HCT116 (cell line): ENCODE data around the gene TBXAS1. TPM values are rescaled to one million over a fixed set of nuclear protein-coding genes. Genes with fewer than 3 reads are reported as not detected.

Experiments used
- ATAC-seq: fragments of 200-7000 bp; cut with Tn5 transposase; 2 replicates; pipeline ENCODE4 v1.9.1; 2020; ENCODE audit warnings: mild to moderate bottlenecking, moderate library complexity
- BruUV-seq: library from RNA; stranded (reverse); fragments of 400-500 nt; replicated peaks from 2 replicates; lab custom pipeline; 2021; lab: Mats Ljungman, UMichigan
- CTCF ChIA-PET: fragments of 300-600 bp; sonication (Branson Sonifier 250); formaldehyde crosslinking; loops from one replicate; lab custom pipeline; 2021; ENCODE audit warnings: antibody characterized with exemption; lab: Charles Lee
- POLR2A ChIA-PET: fragments of 300-600, 350-600 bp; sonication (Branson Sonifier 250); formaldehyde crosslinking; loops from one replicate; lab custom pipeline; 2021; ENCODE audit warnings: antibody characterized with exemption; lab: Charles Lee
- RAD21 ChIA-PET, 2 experiments: fragments of 300-600 bp; sonication (Branson Sonifier 250); formaldehyde crosslinking; loops; one replicate each; lab custom pipeline; 2023; ENCODE audit warnings: low total read pairs in 2 of 2; ENCODE audit not compliant: uncharacterized antibody in 2 of 2, unreplicated experiment in 2 of 2, low non-redundant PET in 1 of 2; lab: Charles Lee
- DNase-seq: peaks from one replicate; pipeline ENCODE4 v3.0.0-alpha.2; 2010; ENCODE audit warnings: low read depth, low spot score
- H2AFZ ChIP-seq: fragments of 200-600 bp; shearing (Covaris generic), sonication (generic); 2 replicates; pipeline ENCODE4 v1.6.1; 2017; ENCODE audit warnings: low read depth, mixed run types, mixed read lengths, antibody characterized with exemption, low read length; ENCODE audit not compliant: poor library complexity, severe bottlenecking
- H3K27ac ChIP-seq: 2 replicates; pipeline ENCODE4 v1.5.1; 2012; ENCODE audit warnings: low read depth, low read length
- H3K27me3 ChIP-seq: fragments of 200-600 bp; sonication (generic); 2 replicates; pipeline ENCODE4 v1.6.1; 2016; ENCODE audit warnings: mixed run types, low read length, mixed read lengths; ENCODE audit not compliant: insufficient read depth
- H3K36me3 ChIP-seq, 2 experiments: fragments of 200-500 bp in 1 of 2; fragments of 200-600 bp in 1 of 2; sonication (Bioruptor generic) in 1 of 2; sonication (generic) in 1 of 2; 2 replicates each; pipeline versions ENCODE4 v1.5.1 to v1.6.1; 2014 to 2016; ENCODE audit warnings: low read length in 2 of 2, inconsistent platforms in 1 of 2, mixed read lengths in 1 of 2, mixed run types in 1 of 2; ENCODE audit not compliant: insufficient read depth in 2 of 2, control insufficient read depth in 1 of 2
- H3K4me1 ChIP-seq, 2 experiments: fragments of 200-600 bp in 1 of 2; sonication (generic) in 1 of 2; 2 replicates each; pipeline versions ENCODE4 v1.5.1 to v1.6.1; 2012 to 2017; ENCODE audit warnings: low read length in 2 of 2, inconsistent platforms in 1 of 2, mild to moderate bottlenecking in 1 of 2, mixed read lengths in 1 of 2, mixed run types in 1 of 2, moderate library complexity in 1 of 2; ENCODE audit not compliant: insufficient read depth in 2 of 2, control insufficient read depth in 1 of 2
- H3K4me2 ChIP-seq: fragments of 200-600 bp; sonication (generic); 2 replicates; pipeline ENCODE4 v1.6.1; 2017; ENCODE audit warnings: mixed run types, low read length, mixed read lengths
- H3K4me3 ChIP-seq, 2 experiments: fragments of 200-600 bp in 1 of 2; sonication (generic) in 1 of 2; replicated peaks in 1 of 2; 2 replicates each; pipeline ENCODE4 v1.5.1; 2011 to 2016; ENCODE audit warnings: low read length in 2 of 2, control low read depth in 1 of 2, low read depth in 1 of 2, mild to moderate bottlenecking in 1 of 2, mixed read lengths in 1 of 2, mixed run types in 1 of 2
- H3K79me2 ChIP-seq: fragments of 200-600 bp; sonication (generic); 2 replicates; pipeline ENCODE4 v1.6.1; 2017; ENCODE audit warnings: mild to moderate bottlenecking, mixed run types, low read length, moderate library complexity, mixed read lengths; ENCODE audit not compliant: insufficient read depth
- H3K9ac ChIP-seq: fragments of 200-600 bp; sonication (generic); 2 replicates; pipeline ENCODE4 v1.6.1; 2016; ENCODE audit warnings: low read length, mixed read lengths
- H3K9me2 ChIP-seq: fragments of 200-600 bp; sonication (generic), shearing (Covaris generic); 2 replicates; pipeline ENCODE4 v1.6.1; 2017; ENCODE audit warnings: mixed run types, mild to moderate bottlenecking, moderate library complexity; ENCODE audit not compliant: insufficient read depth
- H3K9me3 ChIP-seq, 2 experiments: fragments of 200-500 bp in 1 of 2; fragments of 200-600 bp in 1 of 2; sonication (Bioruptor generic) in 1 of 2; sonication (generic) in 1 of 2; 2 replicates each; pipeline ENCODE4 v1.6.1; 2014 to 2017; ENCODE audit warnings: low read length in 2 of 2, mixed read lengths in 2 of 2, inconsistent platforms in 1 of 2, low read depth in 1 of 2, mild to moderate bottlenecking in 1 of 2, mixed run types in 1 of 2, moderate library complexity in 1 of 2; ENCODE audit not compliant: control insufficient read depth in 1 of 2, insufficient read depth in 1 of 2
- H4K20me1 ChIP-seq: fragments of 200-600 bp; sonication (generic), shearing (Covaris generic); 2 replicates; pipeline ENCODE4 v1.6.1; 2017; ENCODE audit warnings: mixed run types, mild to moderate bottlenecking, moderate library complexity; ENCODE audit not compliant: insufficient read depth
- ATF3 ChIP-seq: IDR thresholded peaks from 2 replicates; pipeline ENCODE4 v1.6.1; 2012
- CBX3 ChIP-seq: IDR thresholded peaks from 2 replicates; pipeline ENCODE4 v1.6.1; 2012; ENCODE audit warnings: low read depth
- CEBPB ChIP-seq: IDR thresholded peaks from 2 replicates; pipeline ENCODE4 v1.6.1; 2012; ENCODE audit warnings: low read depth
- CTCF ChIP-seq, 3 experiments: fragments of 200-600 bp in 1 of 3; sonication (generic) in 1 of 3; IDR thresholded peaks in 2 of 3; conservative IDR thresholded peaks in 1 of 3; 2 replicates each; pipeline ENCODE4 v1.5.1; 2012 to 2017; ENCODE audit warnings: low read depth in 2 of 3, low read length in 2 of 3, antibody characterized with exemption in 1 of 3, borderline replicate concordance in 1 of 3, control low read depth in 1 of 3, mild to moderate bottlenecking in 1 of 3, mixed read lengths in 1 of 3, mixed run types in 1 of 3, moderate library complexity in 1 of 3; ENCODE audit not compliant: insufficient read depth in 1 of 3
- ELF1 ChIP-seq: IDR thresholded peaks from 2 replicates; pipeline ENCODE4 v1.6.1; 2012; ENCODE audit warnings: low read depth, borderline replicate concordance
- EZH2 ChIP-seq: fragments of 200-600 bp; sonication (generic); IDR thresholded peaks from 2 replicates; pipeline ENCODE4 v1.6.1; 2017; ENCODE audit warnings: antibody characterized with exemption, mixed run types
- EZH2phosphoT487 ChIP-seq: fragments of 200-600 bp; IDR thresholded peaks from 2 replicates; pipeline ENCODE4 v1.6.1; 2018; ENCODE audit warnings: antibody characterized with exemption, borderline replicate concordance
- FOSL1 ChIP-seq: IDR thresholded peaks from 2 replicates; pipeline ENCODE4 v1.6.1; 2012; ENCODE audit warnings: low read depth
- JUND ChIP-seq: IDR thresholded peaks from 2 replicates; pipeline ENCODE4 v1.6.1; 2012
- MAX ChIP-seq: IDR thresholded peaks from 2 replicates; pipeline ENCODE4 v1.6.1; 2012
- POLR2A ChIP-seq: IDR thresholded peaks from 2 replicates; pipeline ENCODE4 v1.7.0; 2011; ENCODE audit warnings: borderline replicate concordance; ENCODE audit not compliant: insufficient read depth, insufficient read length; ENCODE audit errors: extremely low read depth
- POLR2AphosphoS5 ChIP-seq: IDR thresholded peaks from 2 replicates; pipeline ENCODE4 v1.6.1; 2011; ENCODE audit warnings: mild to moderate bottlenecking, low read depth, low read length, moderate library complexity
- RAD21 ChIP-seq: IDR thresholded peaks from 2 replicates; pipeline ENCODE4 v1.6.1; 2012; ENCODE audit warnings: low read depth, mild to moderate bottlenecking
- REST ChIP-seq: IDR thresholded peaks from 2 replicates; pipeline ENCODE4 v1.6.1; 2012; ENCODE audit warnings: low read depth
- SP1 ChIP-seq: IDR thresholded peaks from 2 replicates; pipeline ENCODE4 v1.6.1; 2012; ENCODE audit warnings: low read depth
- SRF ChIP-seq: IDR thresholded peaks from 2 replicates; pipeline ENCODE4 v1.6.1; 2012; ENCODE audit warnings: low read depth
- TCF7L2 ChIP-seq: IDR thresholded peaks from 2 replicates; pipeline ENCODE4 v1.7.0; 2011; ENCODE audit warnings: borderline replicate concordance, inconsistent platforms; ENCODE audit not compliant: insufficient read depth, insufficient read length; ENCODE audit errors: extremely low read depth
- YY1 ChIP-seq: IDR thresholded peaks from 2 replicates; pipeline ENCODE4 v1.6.1; 2011; ENCODE audit warnings: low read length, low read depth, moderate library complexity, mild to moderate bottlenecking; ENCODE audit not compliant: insufficient replicate concordance; ENCODE audit errors: extremely low read depth
- ZFX ChIP-seq: fragments of 450-650 bp; IDR thresholded peaks from 2 replicates; pipeline ENCODE4 v1.6.1; 2017
- ZNF274 ChIP-seq: fragments of 200-500 bp; sonication (Bioruptor generic); IDR thresholded peaks from 2 replicates; pipeline ENCODE4 v1.6.1; 2014; ENCODE audit warnings: mild to moderate bottlenecking, low read depth, low read length, inconsistent platforms
- intact Hi-C: fragments of 100-400 bp; cut with micrococcal nuclease; formaldehyde crosslinking; loops from 2 replicates; pipeline ENCODE4 v1.10.0; 2022
- total RNA-seq: library from RNA; stranded (reverse); gene quantifications from one replicate; pipeline ENCODE4 v1.2.1, GENCODE V29; 2021; ENCODE audit not compliant: unreplicated experiment

The TBXAS1 gene
- total RNA-seq, 1 experiment from 2014 or later: 1.4 TPM

- TF ChIP-seq CTCF (IDR thresholded peaks at IDR 0.05 in 2 of 3, conservative IDR thresholded peaks at IDR 0.05 in 1 of 3; ENCODE audit: borderline replicate concordance in 1 of 3, insufficient read depth in 1 of 3, low read depth in 2 of 3, low read length in 2 of 3): no peak
- TF ChIP-seq, all 23 proteins: peak for 0
Measured at GRCh38 chr7:139852482-139852845, 23.4 kb downstream of the TBXAS1 start (continued).

- H3K27ac ChIP-seq: no peak overlapping the region
- TF ChIP-seq REST (no peak), ELF1 (no peak), SP1 (no peak), SRF (no peak), TCF7L2 (no peak), RAD21 (no peak), EZH2 (no peak), ZFX (no peak), ATF3 (no peak), MAX (no peak), FOSL1 (no peak), ZNF274 (no peak), EZH2phosphoT487 (no peak), POLR2AphosphoS5 (no peak), CEBPB (no peak), POLR2A (no peak), JUND (no peak), YY1 (no peak), CBX3 (no peak)
- peaks cover 0 to 2% of the 10 kb centered on the region in 2 experiments; a peak in 1 of 4 replicates for H3K9me3 ChIP-seq
- H3K79me2 ChIP-seq: no peaks in the 10 kb centered on the region
- no peaks in the 10 kb centered on the region for H3K9me2 ChIP-seq
- RAD21 ChIA-PET: no interaction called here
- ATAC-seq (no peak), DNase-seq (no peak)
- no peaks in the 10 kb centered on the region for H4K20me1 ChIP-seq
- H3K4me3 ChIP-seq: no peak overlapping the region
- intact Hi-C loops: no loop called here
- no peak overlapping the region for H2AFZ ChIP-seq
- POLR2A ChIA-PET: no interaction called here
- no peaks in the 10 kb centered on the region for H3K36me3 ChIP-seq
- BruUV-seq: no TSS peak
- CTCF ChIA-PET: no interaction called here
- no peaks in the 10 kb centered on the region for H3K27me3 ChIP-seq
- no peak overlapping the region for H3K9ac ChIP-seq
- H3K4me2 ChIP-seq: no peak overlapping the region
- H3K4me1 ChIP-seq: no peaks in the 10 kb centered on the region
Measured at GRCh38 chr7:139853506-139854123, 24.6 kb downstream of the TBXAS1 start.
